ENCODE measurements around the gene FYCO1.

FYCO1 gene

DNA sequence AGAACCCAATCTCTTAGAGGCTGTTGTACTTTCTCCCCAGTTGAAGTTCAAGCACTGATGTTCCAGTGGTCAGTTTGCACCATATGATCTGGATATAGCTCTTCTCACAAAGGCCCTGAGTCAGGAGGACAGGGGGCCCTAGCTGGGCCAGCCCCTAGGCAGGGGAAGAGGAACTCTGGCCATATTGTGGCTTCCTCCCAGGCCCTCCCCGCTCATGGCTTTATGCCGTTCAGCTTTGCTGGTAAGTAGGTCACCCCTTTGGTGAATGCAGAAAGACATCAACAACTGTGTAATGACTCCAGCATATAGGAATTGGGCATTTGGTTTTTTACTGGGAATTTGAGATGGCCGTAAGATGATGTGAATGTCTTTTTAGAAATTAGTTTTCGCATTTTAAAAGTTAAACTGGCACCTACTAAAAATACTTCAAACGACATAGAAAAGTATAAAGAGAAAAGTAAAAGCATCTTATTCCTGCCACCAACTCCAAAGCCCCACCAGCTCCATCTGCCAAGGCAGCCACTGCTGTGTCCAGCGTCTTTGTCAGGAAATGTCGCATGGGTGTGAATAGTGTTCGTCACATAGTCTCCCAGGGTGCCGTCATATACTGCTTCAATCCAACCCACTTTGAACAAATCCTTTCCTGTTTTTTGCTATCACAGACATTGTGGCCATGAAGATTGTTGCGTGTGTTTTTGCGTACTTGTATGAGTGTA lies 84.0 kb downstream of the FYCO1 start:
- Histone ChIP-seq H3K9me3 (ENCODE audit: control insufficient read depth in 1 of 2, low read length in 2 of 2) (no peaks in the 10 kb centered on the region), H3K27ac (ENCODE audit: low read depth, low read length) (no peak overlapping the region), H3K4me1 (ENCODE audit: control insufficient read depth in 1 of 2, insufficient read depth in 2 of 2, low read length in 2 of 2) (peaks cover 19 to 27% of the 10 kb centered on the region in 2 donors), H3K4me3 (ENCODE audit: low read depth in 1 of 2, low read length in 2 of 2) (no peak overlapping the region), H3K9ac (ENCODE audit: low read depth in 1 of 2, low read length in 2 of 2) (no peak overlapping the region), H3K27me3 (ENCODE audit: control insufficient read depth in 1 of 2, insufficient read depth in 2 of 2, low read length in 2 of 2) (no peaks in the 10 kb centered on the region), H3K36me3 (ENCODE audit: control insufficient read depth in 1 of 2, insufficient read depth in 2 of 2, low read length in 2 of 2) (no peaks in the 10 kb centered on the region)

GRCh38 chr3:45910892-45911291 lies 84.7 kb downstream of the FYCO1 start:
- Histone ChIP-seq H3K9ac (ENCODE audit: low read depth in 1 of 2, low read length in 2 of 2) (no peak overlapping the region), H3K4me3 (ENCODE audit: low read depth in 1 of 2, low read length in 2 of 2) (no peak overlapping the region), H3K36me3 (ENCODE audit: control insufficient read depth in 1 of 2, insufficient read depth in 2 of 2, low read length in 2 of 2) (no peaks in the 10 kb centered on the region), H3K9me3 (ENCODE audit: control insufficient read depth in 1 of 2, low read length in 2 of 2) (no peaks in the 10 kb centered on the region), H3K4me1 (ENCODE audit: control insufficient read depth in 1 of 2, insufficient read depth in 2 of 2, low read length in 2 of 2) (peaks cover 14 to 20% of the 10 kb centered on the region in 2 donors), H3K27me3 (ENCODE audit: control insufficient read depth in 1 of 2, insufficient read depth in 2 of 2, low read length in 2 of 2) (no peaks in the 10 kb centered on the region), H3K27ac (ENCODE audit: low read depth, low read length) (no peak overlapping the region)

- Histone ChIP-seq H3K9me3 (ENCODE audit: control insufficient read depth in 1 of 2, low read length in 2 of 2) (no peaks in the 10 kb centered on the region), H3K27ac (ENCODE audit: low read depth, low read length) (no peak overlapping the region), H3K4me3 (ENCODE audit: low read depth in 1 of 2, low read length in 2 of 2) (no peak overlapping the region), H3K4me1 (ENCODE audit: control insufficient read depth in 1 of 2, insufficient read depth in 2 of 2, low read length in 2 of 2) (peaks cover 14 to 20% of the 10 kb centered on the region in 2 donors), H3K36me3 (ENCODE audit: control insufficient read depth in 1 of 2, insufficient read depth in 2 of 2, low read length in 2 of 2) (no peaks in the 10 kb centered on the region), H3K9ac (ENCODE audit: low read depth in 1 of 2, low read length in 2 of 2) (no peak overlapping the region), H3K27me3 (ENCODE audit: control insufficient read depth in 1 of 2, insufficient read depth in 2 of 2, low read length in 2 of 2) (no peaks in the 10 kb centered on the region)
Measured at GRCh38 chr3:45909542-45909941, 86.1 kb downstream of the FYCO1 start.

DNA sequence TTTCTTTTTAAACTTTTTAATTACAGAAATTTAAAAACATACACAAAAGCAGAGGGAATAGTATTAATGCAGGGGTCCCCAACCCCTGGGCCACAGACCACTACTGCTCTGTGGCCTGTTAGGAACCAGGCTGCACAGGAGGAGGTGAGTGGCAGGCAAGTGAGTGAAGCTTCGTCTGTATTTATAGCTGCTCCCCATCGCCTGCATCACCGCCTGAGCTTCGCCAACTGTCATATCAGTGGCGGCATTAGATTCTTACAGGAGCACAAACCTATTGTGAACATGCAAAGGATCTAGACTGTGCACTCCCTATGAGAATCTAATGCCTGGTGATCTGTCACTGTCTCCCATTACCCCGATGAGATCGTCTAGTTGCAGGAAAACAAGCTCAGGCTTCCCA lies 86.9 kb downstream of the FYCO1 start:
- no peaks in the 10 kb centered on the region for H3K9me3 ChIP-seq (ENCODE audit: control insufficient read depth in 1 of 2, low read length in 2 of 2)
- H3K27ac ChIP-seq (ENCODE audit: low read depth, low read length) = no peak overlapping the region
- no peak overlapping the region for H3K4me3 ChIP-seq (ENCODE audit: low read depth in 1 of 2, low read length in 2 of 2)
- no peaks in the 10 kb centered on the region for H3K36me3 ChIP-seq (ENCODE audit: control insufficient read depth in 1 of 2, insufficient read depth in 2 of 2, low read length in 2 of 2)
- peaks cover 14 to 20% of the 10 kb centered on the region in 2 donors for H3K4me1 ChIP-seq (ENCODE audit: control insufficient read depth in 1 of 2, insufficient read depth in 2 of 2, low read length in 2 of 2)
- H3K9ac ChIP-seq (ENCODE audit: low read depth in 1 of 2, low read length in 2 of 2) = no peak overlapping the region
- no peaks in the 10 kb centered on the region for H3K27me3 ChIP-seq (ENCODE audit: control insufficient read depth in 1 of 2, insufficient read depth in 2 of 2, low read length in 2 of 2)

DNA sequence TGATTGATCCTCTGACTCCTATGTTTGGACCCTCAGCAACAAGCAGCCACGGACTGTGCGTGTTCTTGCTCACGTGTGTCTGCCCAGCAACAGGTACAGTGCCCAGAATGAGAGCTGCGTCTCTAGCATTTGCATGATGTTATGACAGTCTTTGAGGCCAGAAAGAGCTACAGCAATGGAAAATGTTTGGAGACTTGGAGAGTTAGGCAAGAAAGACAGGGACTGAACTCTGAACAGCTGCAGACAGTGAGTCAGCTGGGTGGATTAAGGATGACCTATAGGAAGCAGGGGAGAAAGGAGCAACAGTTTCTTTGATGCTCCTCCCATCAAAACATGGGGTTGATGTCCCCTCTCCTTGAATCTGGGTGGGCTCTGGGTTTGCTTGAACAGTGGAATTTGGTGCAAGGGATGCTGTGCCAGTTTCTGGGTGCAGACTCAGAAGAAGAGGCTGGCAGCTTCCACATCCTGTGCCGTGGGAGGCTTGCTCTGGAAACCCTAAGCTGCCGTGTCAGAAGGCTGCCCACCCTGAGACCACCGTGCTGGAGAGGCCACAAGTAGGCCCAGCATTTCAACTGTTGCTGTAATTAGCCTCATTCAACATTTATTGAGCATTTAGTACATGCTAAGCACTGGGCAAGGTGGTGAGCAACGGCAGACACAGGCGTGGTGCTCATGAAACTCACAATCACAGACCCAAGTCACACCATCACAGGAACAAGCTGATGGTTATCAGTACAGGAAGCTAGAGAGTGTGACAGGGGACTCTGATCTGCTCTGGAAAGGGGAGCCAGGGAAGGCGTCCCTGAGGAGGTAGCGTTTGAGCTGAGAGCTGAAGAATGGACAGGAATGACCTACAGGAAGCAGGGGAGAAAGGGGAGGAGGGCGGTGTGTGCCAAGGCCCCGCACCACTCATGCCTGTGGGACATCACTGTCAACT lies 87.6 kb downstream of the FYCO1 start:
- H3K27ac ChIP-seq (ENCODE audit: low read depth, low read length) = no peak overlapping the region
- H3K4me1 ChIP-seq (ENCODE audit: control insufficient read depth in 1 of 2, insufficient read depth in 2 of 2, low read length in 2 of 2) = peaks cover 14 to 20% of the 10 kb centered on the region in 2 donors
- H3K4me3 ChIP-seq (ENCODE audit: low read depth in 1 of 2, low read length in 2 of 2) = no peak overlapping the region
- H3K9me3 ChIP-seq (ENCODE audit: control insufficient read depth in 1 of 2, low read length in 2 of 2) = no peaks in the 10 kb centered on the region
- no peaks in the 10 kb centered on the region for H3K27me3 ChIP-seq (ENCODE audit: control insufficient read depth in 1 of 2, insufficient read depth in 2 of 2, low read length in 2 of 2)
- H3K9ac ChIP-seq (ENCODE audit: low read depth in 1 of 2, low read length in 2 of 2) = no peak overlapping the region
- no peaks in the 10 kb centered on the region for H3K36me3 ChIP-seq (ENCODE audit: control insufficient read depth in 1 of 2, insufficient read depth in 2 of 2, low read length in 2 of 2)

DNA sequence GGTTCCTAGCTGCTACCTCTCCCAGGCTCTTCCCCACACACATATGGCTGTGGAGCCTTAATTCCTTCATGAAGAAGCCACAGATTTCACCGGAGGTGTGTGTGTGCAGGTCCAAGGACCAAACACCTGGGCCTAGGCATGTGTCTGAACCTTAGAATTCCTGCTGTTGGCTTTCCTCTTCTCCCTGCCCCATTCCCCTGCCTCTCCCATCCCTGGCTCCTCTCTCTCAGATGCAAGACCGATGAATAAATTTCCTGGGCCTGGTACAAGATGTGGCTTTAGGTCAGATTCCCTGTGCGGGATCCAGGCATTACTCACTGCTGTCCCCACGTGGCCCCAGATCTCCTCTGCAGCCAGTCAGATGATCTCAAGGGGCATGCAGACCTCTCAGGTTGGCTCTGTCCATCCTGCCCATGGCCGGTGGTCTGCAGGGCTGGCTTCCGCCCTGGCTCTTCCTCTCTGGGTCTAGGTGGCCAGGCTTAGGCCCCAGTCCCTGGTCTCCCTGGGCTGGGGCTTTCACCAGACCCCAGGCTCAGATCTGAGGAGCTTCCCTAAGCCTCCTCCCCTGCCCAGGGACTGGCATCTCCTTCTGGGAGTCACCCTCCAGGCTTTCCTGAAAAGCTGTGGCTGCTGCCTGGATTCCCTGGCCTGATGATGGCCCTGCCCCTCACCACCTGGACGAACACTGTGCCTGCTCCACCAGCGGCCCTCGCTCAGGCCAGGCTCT lies 88.8 kb downstream of the FYCO1 start:
- Histone ChIP-seq H3K36me3 (ENCODE audit: control insufficient read depth in 1 of 2, insufficient read depth in 2 of 2, low read length in 2 of 2) (no peaks in the 10 kb centered on the region), H3K9me3 (ENCODE audit: control insufficient read depth in 1 of 2, low read length in 2 of 2) (no peaks in the 10 kb centered on the region), H3K9ac (ENCODE audit: low read depth in 1 of 2, low read length in 2 of 2) (no peak overlapping the region), H3K27ac (ENCODE audit: low read depth, low read length) (no peak overlapping the region), H3K4me3 (ENCODE audit: low read depth in 1 of 2, low read length in 2 of 2) (no peak overlapping the region), H3K4me1 (ENCODE audit: control insufficient read depth in 1 of 2, insufficient read depth in 2 of 2, low read length in 2 of 2) (peaks cover 14 to 20% of the 10 kb centered on the region in 2 donors), H3K27me3 (ENCODE audit: control insufficient read depth in 1 of 2, insufficient read depth in 2 of 2, low read length in 2 of 2) (no peaks in the 10 kb centered on the region)

DNA sequence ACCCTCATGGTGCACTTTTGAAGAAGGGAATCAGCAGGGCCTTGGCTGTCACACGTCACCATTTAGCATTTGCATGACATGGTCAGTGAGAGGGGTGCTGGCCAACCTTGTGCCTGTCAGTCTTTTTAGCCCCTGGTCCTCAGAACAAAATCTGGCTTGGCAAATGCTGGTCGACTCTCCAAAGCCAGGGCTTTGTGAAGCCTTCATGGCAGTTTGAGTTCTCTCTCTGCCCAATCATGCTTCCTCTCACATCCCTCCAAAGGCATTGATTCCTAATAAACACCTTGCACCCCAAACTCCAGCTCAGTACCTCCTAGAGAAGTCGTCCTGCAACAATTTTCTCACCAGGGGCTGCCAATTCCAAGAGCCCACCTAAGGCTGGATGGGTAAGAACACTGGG lies 89.9 kb downstream of the FYCO1 start:
- H3K27ac ChIP-seq (ENCODE audit: low read depth, low read length) = no peak overlapping the region
- peaks cover 14 to 17% of the 10 kb centered on the region in 2 donors for H3K4me1 ChIP-seq (ENCODE audit: control insufficient read depth in 1 of 2, insufficient read depth in 2 of 2, low read length in 2 of 2)
- no peaks in the 10 kb centered on the region for H3K9me3 ChIP-seq (ENCODE audit: control insufficient read depth in 1 of 2, low read length in 2 of 2)
- no peaks in the 10 kb centered on the region for H3K36me3 ChIP-seq (ENCODE audit: control insufficient read depth in 1 of 2, insufficient read depth in 2 of 2, low read length in 2 of 2)
- H3K27me3 ChIP-seq (ENCODE audit: control insufficient read depth in 1 of 2, insufficient read depth in 2 of 2, low read length in 2 of 2) = no peaks in the 10 kb centered on the region
- no peak overlapping the region for H3K4me3 ChIP-seq (ENCODE audit: low read depth in 1 of 2, low read length in 2 of 2)
- H3K9ac ChIP-seq (ENCODE audit: low read depth in 1 of 2, low read length in 2 of 2) = no peak overlapping the region

GRCh38 chr3:45904931-45905330 lies 90.7 kb downstream of the FYCO1 start:
- Histone ChIP-seq H3K4me1 (ENCODE audit: control insufficient read depth in 1 of 2, insufficient read depth in 2 of 2, low read length in 2 of 2) (peaks cover 14 to 16% of the 10 kb centered on the region in 2 donors), H3K27me3 (ENCODE audit: control insufficient read depth in 1 of 2, insufficient read depth in 2 of 2, low read length in 2 of 2) (no peaks in the 10 kb centered on the region), H3K36me3 (ENCODE audit: control insufficient read depth in 1 of 2, insufficient read depth in 2 of 2, low read length in 2 of 2) (no peaks in the 10 kb centered on the region), H3K27ac (ENCODE audit: low read depth, low read length) (no peak overlapping the region), H3K4me3 (ENCODE audit: low read depth in 1 of 2, low read length in 2 of 2) (no peak overlapping the region), H3K9ac (ENCODE audit: low read depth in 1 of 2, low read length in 2 of 2) (no peak overlapping the region), H3K9me3 (ENCODE audit: control insufficient read depth in 1 of 2, low read length in 2 of 2) (no peaks in the 10 kb centered on the region)

DNA sequence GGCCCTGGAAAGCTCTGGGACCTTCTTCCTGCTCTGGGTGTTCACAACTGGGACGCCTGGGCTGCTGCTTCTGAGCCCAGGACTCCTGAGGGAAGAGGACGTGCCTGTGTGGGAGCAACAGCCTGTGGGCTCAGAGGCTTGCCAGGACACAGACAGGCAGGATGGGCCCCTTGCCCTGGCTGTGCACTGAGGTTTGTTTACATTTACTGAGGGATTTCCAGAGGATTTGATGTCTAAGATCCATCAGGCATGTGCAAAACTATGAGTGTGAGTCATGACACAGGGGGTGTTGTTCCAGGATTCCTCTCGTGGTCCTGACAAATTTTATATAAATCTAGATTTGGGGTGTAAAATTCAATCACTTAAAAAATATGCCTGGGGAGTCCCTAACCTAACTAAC lies 98.7 kb downstream of the FYCO1 start:
- Histone ChIP-seq H3K9ac (ENCODE audit: low read depth in 1 of 2, low read length in 2 of 2) (no peak overlapping the region), H3K27ac (ENCODE audit: low read depth, low read length) (no peak overlapping the region), H3K36me3 (ENCODE audit: control insufficient read depth in 1 of 2, insufficient read depth in 2 of 2, low read length in 2 of 2) (no peaks in the 10 kb centered on the region), H3K4me3 (ENCODE audit: low read depth in 1 of 2, low read length in 2 of 2) (no peak overlapping the region), H3K9me3 (ENCODE audit: control insufficient read depth in 1 of 2, low read length in 2 of 2) (no peaks in the 10 kb centered on the region), H3K27me3 (ENCODE audit: control insufficient read depth in 1 of 2, insufficient read depth in 2 of 2, low read length in 2 of 2) (no peaks in the 10 kb centered on the region), H3K4me1 (ENCODE audit: control insufficient read depth in 1 of 2, insufficient read depth in 2 of 2, low read length in 2 of 2) (peaks cover 11 to 13% of the 10 kb centered on the region in 2 donors)
